ENCODE data around the gene TMC6.

The TMC6 gene, protein sequence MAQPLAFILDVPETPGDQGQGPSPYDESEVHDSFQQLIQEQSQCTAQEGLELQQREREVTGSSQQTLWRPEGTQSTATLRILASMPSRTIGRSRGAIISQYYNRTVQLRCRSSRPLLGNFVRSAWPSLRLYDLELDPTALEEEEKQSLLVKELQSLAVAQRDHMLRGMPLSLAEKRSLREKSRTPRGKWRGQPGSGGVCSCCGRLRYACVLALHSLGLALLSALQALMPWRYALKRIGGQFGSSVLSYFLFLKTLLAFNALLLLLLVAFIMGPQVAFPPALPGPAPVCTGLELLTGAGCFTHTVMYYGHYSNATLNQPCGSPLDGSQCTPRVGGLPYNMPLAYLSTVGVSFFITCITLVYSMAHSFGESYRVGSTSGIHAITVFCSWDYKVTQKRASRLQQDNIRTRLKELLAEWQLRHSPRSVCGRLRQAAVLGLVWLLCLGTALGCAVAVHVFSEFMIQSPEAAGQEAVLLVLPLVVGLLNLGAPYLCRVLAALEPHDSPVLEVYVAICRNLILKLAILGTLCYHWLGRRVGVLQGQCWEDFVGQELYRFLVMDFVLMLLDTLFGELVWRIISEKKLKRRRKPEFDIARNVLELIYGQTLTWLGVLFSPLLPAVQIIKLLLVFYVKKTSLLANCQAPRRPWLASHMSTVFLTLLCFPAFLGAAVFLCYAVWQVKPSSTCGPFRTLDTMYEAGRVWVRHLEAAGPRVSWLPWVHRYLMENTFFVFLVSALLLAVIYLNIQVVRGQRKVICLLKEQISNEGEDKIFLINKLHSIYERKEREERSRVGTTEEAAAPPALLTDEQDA

DNA sequence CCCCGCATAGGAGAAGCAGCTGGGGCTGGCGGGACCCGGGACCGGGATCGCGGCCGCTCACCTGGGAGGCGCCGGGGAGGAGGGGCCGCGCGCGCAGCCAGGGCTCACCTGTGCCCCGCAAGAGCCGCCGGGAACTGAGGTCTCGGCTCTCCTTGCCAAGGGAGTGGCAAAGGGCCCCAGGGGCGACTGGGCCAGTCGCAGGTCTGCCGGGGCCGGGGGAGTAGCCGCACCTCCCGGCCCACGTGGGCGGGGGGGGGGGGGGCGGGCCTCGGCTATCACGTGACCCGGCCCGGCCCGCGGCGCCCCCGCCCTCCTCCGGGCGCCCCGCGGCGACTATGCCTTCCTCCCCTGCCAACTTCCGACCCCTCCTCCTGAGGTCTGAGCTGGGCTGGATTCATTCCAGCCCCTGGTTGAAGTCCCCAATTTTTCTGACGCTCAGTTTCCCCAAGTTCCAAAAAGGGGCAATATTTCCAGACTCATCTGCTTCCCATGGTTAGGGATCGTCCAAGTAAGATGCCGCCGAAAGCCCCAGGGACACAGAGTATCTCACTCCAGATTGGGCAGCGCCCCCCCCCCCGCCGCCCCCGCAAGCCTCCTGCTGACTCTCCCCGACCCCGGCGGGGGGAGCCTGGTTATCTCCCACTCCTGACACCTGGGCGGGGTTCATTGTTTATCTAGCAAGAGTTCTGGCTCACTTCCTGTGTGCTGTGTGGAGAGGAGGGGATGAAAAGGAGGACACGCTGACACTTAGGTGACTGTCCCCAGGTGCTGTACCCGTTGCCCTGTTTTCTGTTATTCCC, at the start of gene TMC6:
Gene TMC6 (minus strand): TSS at position 205 of the 800 bp plus-strand sequence. CDS start 1,923 bp downstream, outside the sequence.
- H3K4me3 ChIP-seq (ENCODE audit: low read depth, low read length) = peak within 1 kb of the TSS; percentile 35
- no peak for TF ChIP-seq CTCF (IDR thresholded peaks at IDR 0.05; ENCODE audit: low read depth, low read length)
- no peak for DNase-seq (ENCODE audit: low read depth, low spot score)
- in situ Hi-C loops (cut with HindIII; ENCODE audit: low sequenced_read_pairs) = no loop called here

GRCh38 chr17:78176548-78177025, 48.0 kb upstream of the TMC6 start:
- in situ Hi-C loops (cut with HindIII; ENCODE audit: low sequenced_read_pairs) = no loop called here
- DNase-seq (ENCODE audit: low read depth, low spot score) = peak; percentile 32

DNA sequence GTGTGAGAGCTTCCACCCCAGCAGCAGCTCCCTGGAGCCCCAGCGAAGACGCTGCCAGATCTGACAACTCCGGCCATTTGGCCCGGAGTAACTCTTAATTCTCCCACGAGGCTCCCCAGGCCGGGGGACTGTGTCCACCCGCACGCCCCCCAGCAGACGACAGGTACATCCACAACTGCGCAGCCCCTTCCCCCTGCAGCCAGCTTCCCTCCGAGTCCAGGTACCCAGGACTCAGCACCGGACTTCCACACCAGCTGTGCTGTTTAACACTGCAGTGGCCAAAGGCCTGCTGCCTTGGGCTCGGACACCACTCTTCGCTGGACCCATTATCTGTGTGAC, 47.1 kb upstream of the TMC6 start:
- no peak for TF ChIP-seq CTCF (IDR thresholded peaks at IDR 0.05; ENCODE audit: low read depth, low read length)
- in situ Hi-C loops (cut with HindIII; ENCODE audit: low sequenced_read_pairs) = no loop called here
- H3K4me3 ChIP-seq (ENCODE audit: low read depth, low read length) = no peak overlapping the region
- no peak for DNase-seq (ENCODE audit: low read depth, low spot score)

More at GRCh38 chr17:78176548-78177025, 48.0 kb upstream of the TMC6 start:
- peak; percentile 90 for TF ChIP-seq CTCF (IDR thresholded peaks at IDR 0.05; ENCODE audit: low read depth, low read length)
- no peak overlapping the region for H3K4me3 ChIP-seq (ENCODE audit: low read depth, low read length)

DNA sequence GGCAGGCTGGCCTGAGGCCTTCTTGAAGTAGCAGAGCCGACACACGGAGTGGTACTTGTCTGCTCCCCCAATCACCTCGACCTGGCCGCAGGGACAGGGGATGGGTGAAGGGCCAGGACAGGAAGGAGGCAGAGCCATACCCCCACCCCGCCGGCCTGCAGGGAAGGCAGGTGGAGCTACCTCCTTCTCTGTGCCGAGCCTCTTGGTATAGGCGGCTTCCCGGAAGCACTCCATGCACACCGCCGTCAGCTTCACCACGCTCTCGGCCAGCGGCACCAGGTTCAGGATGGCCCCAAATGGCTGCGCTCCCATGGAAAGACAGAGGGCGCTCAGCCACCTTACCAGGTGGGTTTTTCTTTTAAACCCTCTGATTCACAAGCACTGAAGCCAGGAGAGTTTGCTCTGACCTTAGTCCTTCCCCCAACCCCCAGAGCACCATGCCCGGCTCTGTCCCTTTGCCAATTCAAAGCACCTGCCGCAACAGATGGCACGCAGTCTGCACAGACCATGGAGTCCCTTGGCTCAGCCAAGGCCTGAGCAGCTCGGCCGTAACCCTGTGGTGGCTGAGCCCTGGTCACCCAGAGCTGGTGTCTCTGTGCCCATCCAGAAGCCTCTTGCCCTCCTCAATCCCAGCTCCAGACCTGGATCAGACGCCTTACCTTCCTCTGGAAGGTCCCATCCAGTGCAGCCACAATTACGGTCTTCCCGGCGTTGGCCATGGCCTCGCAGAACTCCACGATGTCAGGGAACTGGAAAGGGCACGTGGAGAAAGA, 46.5 kb upstream of the TMC6 start:
- DNase-seq (ENCODE audit: low read depth, low spot score) = no peak
- TF ChIP-seq CTCF (IDR thresholded peaks at IDR 0.05; ENCODE audit: low read depth, low read length) = no peak
- no peak overlapping the region for H3K4me3 ChIP-seq (ENCODE audit: low read depth, low read length)
- in situ Hi-C loops (cut with HindIII; ENCODE audit: low sequenced_read_pairs) = no loop called here

- in situ Hi-C loops (cut with HindIII; ENCODE audit: low sequenced_read_pairs) = no loop called here
- DNase-seq (ENCODE audit: low read depth, low spot score) = peak; percentile 8
Measured at GRCh38 chr17:78174346-78174869, 45.9 kb upstream of the TMC6 start.

More at GRCh38 chr17:78174346-78174869, 45.9 kb upstream of the TMC6 start:
- peak; percentile 13 for TF ChIP-seq CTCF (IDR thresholded peaks at IDR 0.05; ENCODE audit: low read depth, low read length)
- no peak overlapping the region for H3K4me3 ChIP-seq (ENCODE audit: low read depth, low read length)
